Measurements from ENCODE around the gene ZBTB17. TPM values are rescaled to one million over a fixed set of nuclear protein-coding genes. Genes with fewer than 3 reads are reported as not detected.
A peak's percentile ranks its signal among the peaks of the same experiment; 100 is the strongest.

The ZBTB17 gene
- total and polyA plus RNA-seq, 2 of the 8 experiments (the other 6 are each of a cell fraction or from before 2014, with no cell fraction given): 24.7 to 36.2 TPM

DNA sequence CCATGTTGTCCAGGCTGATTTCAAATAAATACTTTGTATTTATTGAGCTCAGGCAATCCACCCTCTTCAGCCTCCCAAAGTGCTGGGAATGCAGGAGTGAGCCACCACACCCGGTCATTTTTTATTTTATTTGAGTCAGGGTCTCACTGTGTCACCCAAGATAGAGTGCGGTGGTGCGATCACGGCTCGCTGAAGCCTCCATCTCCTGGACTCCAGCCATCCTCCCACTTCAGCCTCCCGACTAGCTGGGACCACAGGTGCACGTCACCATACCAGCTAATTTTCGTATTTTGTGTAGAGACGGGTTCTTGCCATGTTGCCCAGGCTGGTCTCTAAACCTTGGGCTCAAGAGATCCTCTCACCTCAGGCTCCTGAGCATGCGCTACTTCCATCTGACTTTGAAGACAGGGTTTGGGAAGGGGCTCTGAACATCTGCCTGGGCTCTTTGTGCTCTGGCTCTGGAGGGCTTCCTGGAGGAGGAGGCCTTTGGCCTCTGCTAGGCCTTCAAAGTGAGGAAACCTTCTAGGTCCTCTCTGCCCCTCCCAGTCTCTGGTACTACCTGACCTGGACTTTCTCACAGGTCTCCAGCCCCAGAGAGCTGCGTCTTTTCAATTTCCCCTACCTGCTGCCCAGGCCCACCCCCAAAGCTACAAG is 36.2 kb upstream of the ZBTB17 start:
- H2AK5ac ChIP-seq (ENCODE audit: low read depth, low read length): peak overlapping the region; percentile 7; the same call in 1 of the 2 replicates
- no peak overlapping the region for H3K23ac ChIP-seq (ENCODE audit: insufficient read length)
- H3K79me1 ChIP-seq (ENCODE audit: low read depth, low read length): no peaks in the 10 kb centered on the region
- peak overlapping the region; percentile 95 for H2BK12ac ChIP-seq (ENCODE audit: low read depth, low read length)
- H3K4ac ChIP-seq (replicated peaks; ENCODE audit: insufficient read length, low read depth, low read length): no peak overlapping the region
- H3K27me3 ChIP-seq (replicated peaks in 1 of 4; ENCODE audit: control insufficient read depth in 3 of 4, extremely low read depth in 1 of 4, insufficient read depth in 3 of 4, low read length in 3 of 4): no peaks in the 10 kb centered on the region; a peak in 1 of 7 replicates
- FAIRE-seq: no peak
- WGBS, 2 experiments (ENCODE audit: extremely low coverage in 1 of 2, insufficient coverage in 1 of 2, insufficient read length in 1 of 2, insufficient replicate concordance in 2 of 2, low coverage in 1 of 2, low lambda C conversion rate in 2 of 2, missing lambda C conversion rate in 1 of 2): 90% methylated on average over 11 of the region's 11 CpGs; no CpG with 5 or more reads in 1 of the 2 experiments
- no peaks in the 10 kb centered on the region for H3K79me2 ChIP-seq (ENCODE audit: control insufficient read depth in 1 of 2, insufficient read depth in 2 of 2, low read length in 2 of 2)
- no peak overlapping the region for H2BK120ac ChIP-seq (replicated peaks; ENCODE audit: low read depth, low read length)
- peak overlapping the region; percentile 75; the same call in 1 of the 2 replicates for H2BK15ac ChIP-seq (ENCODE audit: low read length)
- peak overlapping the region in 2 of 4 experiments; percentile 9 to 24; a peak in 3 of 7 replicates for H3K9ac ChIP-seq (replicated peaks in 1 of 4; ENCODE audit: extremely low read depth in 1 of 4, low read depth in 3 of 4, low read length in 3 of 4)
- H4K5ac ChIP-seq (ENCODE audit: insufficient read length, low read depth, low read length): peak overlapping the region; percentile 27
- H3K14ac ChIP-seq (ENCODE audit: insufficient read length): no peak overlapping the region
- no peaks in the 10 kb centered on the region; the same call in 1 of the 2 replicates for H3K23me2 ChIP-seq (ENCODE audit: low read depth, low read length)
- no peaks in the 10 kb centered on the region for H4K20me1 ChIP-seq (replicated peaks in 1 of 2; ENCODE audit: control insufficient read depth in 1 of 2, insufficient read depth in 2 of 2, low read length in 2 of 2)
- no peaks in the 10 kb centered on the region for H3K9me3 ChIP-seq (ENCODE audit: insufficient read depth in 2 of 2, low read depth in 1 of 2, low read length in 1 of 2)
- CTCF ChIA-PET (ENCODE audit: partially characterized antibody): interaction anchor here (0.9 to 8.9 kb wide), 10 partner anchors 9 to 220 kb away, joined by 3 to 74 read pairs (median 6); partner anchors contain the start of genes CLCNKA and HSPB7
- H3K4me2 ChIP-seq (ENCODE audit: insufficient read depth in 1 of 2, low read depth in 2 of 2, low read length in 2 of 2): peak overlapping the region; percentile 45 to 66
- H4K8ac ChIP-seq (ENCODE audit: extremely low read depth, insufficient read depth, low read length): 0 out of 2 replicates have a peak overlapping the region, but pooled peaks have one; percentile 54
- peak overlapping the region; percentile 84 for H3K18ac ChIP-seq (ENCODE audit: extremely low read depth, low read length)
- no peak overlapping the region for H3K56ac ChIP-seq (replicated peaks; ENCODE audit: insufficient read length, low read depth, low read length)
- no peaks in the 10 kb centered on the region for H3K36me3 ChIP-seq (ENCODE audit: control insufficient read depth in 2 of 4, insufficient read depth in 4 of 4, low read length in 3 of 4)
- H2AFZ ChIP-seq (ENCODE audit: low read length): no peak overlapping the region
- peak overlapping the region; percentile 95; the same call in 1 of the 2 replicates for H2BK5ac ChIP-seq (ENCODE audit: low read depth, low read length)
- POLR2A ChIA-PET (ENCODE audit: partially characterized antibody): interaction anchor here (0.6 to 2.7 kb wide), 8 partner anchors 10 to 366 kb away, joined by 3 to 13 read pairs (median 4); partner anchors contain the start of genes CLCNKA and ZBTB17
- H3K4me1 ChIP-seq (replicated peaks in 1 of 4; ENCODE audit: control insufficient read depth in 3 of 4, insufficient read depth in 4 of 4, low read length in 3 of 4): peaks cover 5 to 28% (median 17%) of the 10 kb centered on the region in 4 experiments
- peak overlapping the region in 2 of 4 experiments; percentile 24 to 64; a peak in 4 of 8 replicates for H3K4me3 ChIP-seq (ENCODE audit: extremely low read depth in 1 of 4, insufficient read depth in 2 of 4, low read depth in 3 of 4, low read length in 4 of 4)
- H2BK20ac ChIP-seq (ENCODE audit: low read length): peak overlapping the region; percentile 6; the same call in 1 of the 2 replicates
- DNase-seq (ENCODE audit: low read depth in 1 of 2, low spot score in 2 of 2): no peak
- no peak overlapping the region for H3K27ac ChIP-seq (ENCODE audit: low read depth, low read length)
- H4K91ac ChIP-seq (replicated peaks; ENCODE audit: insufficient read length, low read length): peak overlapping the region; percentile 4
- TF ChIP-seq PHF8 (conservative IDR thresholded peaks at IDR 0.05; ENCODE audit: low read depth, low read length) (no peak), CTBP2 (IDR thresholded peaks at IDR 0.05; ENCODE audit: borderline replicate concordance, insufficient read depth, insufficient read length, low read length) (no peak), ZNF274 (IDR thresholded peaks at IDR 0.05; ENCODE audit: borderline replicate concordance, extremely low read depth, low read length) (no peak), CBX5 (IDR thresholded peaks at IDR 0.05; ENCODE audit: low read depth, low read length) (no peak), MAFK (IDR thresholded peaks at IDR 0.05; ENCODE audit: low read depth, low read length) (no peak), CHD2 (IDR thresholded peaks at IDR 0.05; ENCODE audit: low read length) (no peak), KDM4A (IDR thresholded peaks at IDR 0.05; ENCODE audit: low read depth, low read length, severe bottlenecking) (no peak), CBX8 (IDR thresholded peaks at IDR 0.05; ENCODE audit: borderline replicate concordance, low read depth, low read length) (no peak)
- TF ChIP-seq, protein P1, sequence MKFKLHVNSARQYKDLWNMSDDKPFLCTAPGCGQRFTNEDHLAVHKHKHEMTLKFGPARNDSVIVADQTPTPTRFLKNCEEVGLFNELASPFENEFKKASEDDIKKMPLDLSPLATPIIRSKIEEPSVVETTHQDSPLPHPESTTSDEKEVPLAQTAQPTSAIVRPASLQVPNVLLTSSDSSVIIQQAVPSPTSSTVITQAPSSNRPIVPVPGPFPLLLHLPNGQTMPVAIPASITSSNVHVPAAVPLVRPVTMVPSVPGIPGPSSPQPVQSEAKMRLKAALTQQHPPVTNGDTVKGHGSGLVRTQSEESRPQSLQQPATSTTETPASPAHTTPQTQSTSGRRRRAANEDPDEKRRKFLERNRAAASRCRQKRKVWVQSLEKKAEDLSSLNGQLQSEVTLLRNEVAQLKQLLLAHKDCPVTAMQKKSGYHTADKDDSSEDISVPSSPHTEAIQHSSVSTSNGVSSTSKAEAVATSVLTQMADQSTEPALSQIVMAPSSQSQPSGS (IDR thresholded peaks at IDR 0.05; ENCODE audit: low read length): no peak

Data from H1 (cell line).